ACC112 (cell line): ENCODE measurements around the gene GCDH.

Source experiments
- H2AFZ ChIP-seq: fragments of 200-600 bp; sonication (generic); one replicate; pipeline ENCODE4 v1.6.0; 2017; ENCODE audit warnings: antibody characterized with exemption, low read length; ENCODE audit not compliant: unreplicated experiment
- H3K27ac ChIP-seq: fragments of 200-600 bp; sonication (generic); 2 replicates; pipeline ENCODE4 v1.5.1; 2014; ENCODE audit warnings: low read depth, mild to moderate bottlenecking, antibody characterized with exemption, low read length, moderate library complexity
- H3K27me3 ChIP-seq: fragments of 200-600 bp; sonication (generic); 2 replicates; pipeline ENCODE4 v1.6.1; 2014; ENCODE audit warnings: mild to moderate bottlenecking, antibody characterized with exemption, low read length, moderate library complexity, mixed read lengths; ENCODE audit not compliant: insufficient read depth
- H3K36me3 ChIP-seq: fragments of 200-600 bp; sonication (generic); 2 replicates; pipeline ENCODE4 v1.6.1; 2016; ENCODE audit warnings: mild to moderate bottlenecking, antibody characterized with exemption, low read length, moderate library complexity, mixed read lengths; ENCODE audit not compliant: insufficient read depth
- H3K4me1 ChIP-seq: fragments of 200-600 bp; sonication (generic); one replicate; pipeline ENCODE4 v1.6.1; 2016; ENCODE audit warnings: low read length, mixed read lengths; ENCODE audit not compliant: insufficient read depth, unreplicated experiment, control insufficient read depth
- H3K4me3 ChIP-seq: fragments of 200-600 bp; sonication (generic); 2 replicates; pipeline ENCODE4 v1.5.1; 2014; ENCODE audit warnings: mild to moderate bottlenecking, low read depth, low read length
- H3K79me2 ChIP-seq: fragments of 200-600 bp; sonication (generic); one replicate; pipeline ENCODE4 v1.6.0; 2016; ENCODE audit warnings: low read length; ENCODE audit not compliant: control insufficient read depth, unreplicated experiment, insufficient read depth

The GCDH gene

DNA sequence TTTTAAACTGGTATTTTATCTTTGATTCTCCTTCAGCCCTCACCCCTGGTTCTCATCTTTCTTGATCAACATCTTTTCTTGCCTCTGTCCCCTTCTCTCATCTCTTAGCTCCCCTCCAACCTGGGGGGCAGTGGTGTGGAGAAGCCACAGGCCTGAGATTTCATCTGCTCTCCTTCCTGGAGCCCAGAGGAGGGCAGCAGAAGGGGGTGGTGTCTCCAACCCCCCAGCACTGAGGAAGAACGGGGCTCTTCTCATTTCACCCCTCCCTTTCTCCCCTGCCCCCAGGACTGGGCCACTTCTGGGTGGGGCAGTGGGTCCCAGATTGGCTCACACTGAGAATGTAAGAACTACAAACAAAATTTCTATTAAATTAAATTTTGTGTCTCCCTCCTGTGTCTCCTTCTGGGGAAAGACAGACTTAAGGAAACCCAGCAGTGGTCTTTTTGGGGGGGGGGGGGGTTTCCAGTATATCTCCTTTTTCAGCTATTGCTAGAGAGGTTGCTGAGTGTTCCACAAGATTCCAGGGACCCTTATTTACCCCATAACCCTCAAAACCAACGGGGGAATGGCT, 53.2 kb downstream of the GCDH start:
- Histone ChIP-seq H2AFZ (no peak overlapping the region), H3K4me3 (no peak overlapping the region), H3K36me3 (peaks cover 25% of the 10 kb centered on the region), H3K27me3 (no peaks in the 10 kb centered on the region), H3K79me2 (peaks cover 60% of the 10 kb centered on the region), H3K27ac (peak overlapping the region; percentile 96), H3K4me1 (peaks cover 32% of the 10 kb centered on the region)

DNA sequence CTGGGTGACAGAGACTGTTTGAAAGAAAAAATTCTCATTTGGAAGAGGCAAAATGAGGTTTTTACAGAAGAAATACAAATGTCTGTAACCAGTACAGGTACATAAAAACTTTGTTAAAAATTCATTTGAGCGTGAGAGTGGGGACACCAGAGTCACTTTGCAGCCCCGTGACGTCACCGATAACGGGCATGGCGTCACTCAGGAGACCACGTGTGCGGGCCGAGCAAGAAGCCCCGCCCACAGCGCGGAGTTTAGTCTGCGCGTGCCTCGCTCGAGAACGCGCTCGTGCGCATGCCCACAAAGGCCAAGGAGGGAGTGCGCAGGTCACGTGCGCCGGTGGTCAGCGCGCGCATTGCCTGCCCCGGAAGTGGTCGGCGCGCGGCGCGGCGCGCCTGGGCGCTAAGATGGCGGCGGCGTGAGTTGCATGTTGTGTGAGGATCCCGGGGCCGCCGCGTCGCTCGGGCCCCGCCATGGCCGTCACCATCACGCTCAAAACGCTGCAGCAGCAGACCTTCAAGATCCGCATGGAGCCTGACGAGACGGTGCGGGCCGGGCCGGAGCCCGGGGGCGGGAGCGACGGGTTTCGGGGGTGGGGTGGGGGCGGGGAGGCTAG, 54.6 kb downstream of the GCDH start, which contains the start of gene RAD23A:
RAD23A (plus strand) TSS at position 384 of the 613 bp plus-strand sequence; CDS start at position 471, 87 bp downstream.
- H2AFZ ChIP-seq, result no peak within 1 kb of the TSS
- H3K27me3 ChIP-seq, result no peaks in the 10 kb centered on the region
- peak within 1 kb of the TSS; percentile 96 for H3K27ac ChIP-seq
- peaks cover 16% of the 10 kb centered on the region for H3K36me3 ChIP-seq
- H3K4me3 ChIP-seq, result peak within 1 kb of the TSS; percentile 99
- peaks cover 50% of the 10 kb centered on the region for H3K79me2 ChIP-seq
- H3K4me1 ChIP-seq, result peaks cover 23% of the 10 kb centered on the region

GRCh38 chr19:12946092-12946721, 55.2 kb downstream of the GCDH start:
- Histone ChIP-seq H3K36me3 (peaks cover 10% of the 10 kb centered on the region; the same call in 1 of the 2 replicates), H3K79me2 (peaks cover 43% of the 10 kb centered on the region), H3K4me3 (peak overlapping the region; percentile 99), H3K27ac (peak overlapping the region; percentile 96), H2AFZ (no peak overlapping the region), H3K4me1 (peaks cover 18% of the 10 kb centered on the region), H3K27me3 (no peaks in the 10 kb centered on the region)

- H2AFZ ChIP-seq, result no peak overlapping the region
- no peaks in the 10 kb centered on the region for H3K27me3 ChIP-seq
- H3K4me3 ChIP-seq, result peak overlapping the region; percentile 99
- peaks cover 42% of the 10 kb centered on the region for H3K79me2 ChIP-seq
- peaks cover 22% of the 10 kb centered on the region for H3K4me1 ChIP-seq
- peaks cover 10% of the 10 kb centered on the region; the same call in 1 of the 2 replicates for H3K36me3 ChIP-seq
- peak overlapping the region; percentile 96 for H3K27ac ChIP-seq
Observed at GRCh38 chr19:12946731-12947496, 56.0 kb downstream of the GCDH start.

- peaks cover 10% of the 10 kb centered on the region; the same call in 1 of the 2 replicates for H3K36me3 ChIP-seq
- H3K27ac ChIP-seq, result peak overlapping the region; percentile 96; the same call in 1 of the 2 replicates
- H3K4me3 ChIP-seq, result peak overlapping the region; percentile 99; the same call in 1 of the 2 replicates
- H3K27me3 ChIP-seq, result no peaks in the 10 kb centered on the region
- peaks cover 27% of the 10 kb centered on the region for H3K4me1 ChIP-seq
- no peak overlapping the region for H2AFZ ChIP-seq
- peaks cover 39% of the 10 kb centered on the region for H3K79me2 ChIP-seq
Observed at GRCh38 chr19:12947702-12948611, 57.0 kb downstream of the GCDH start.

GRCh38 chr19:12948612-12949362, 57.8 kb downstream of the GCDH start:
- no peaks in the 10 kb centered on the region for H3K27me3 ChIP-seq
- H3K4me1 ChIP-seq, result peaks cover 31% of the 10 kb centered on the region
- H3K36me3 ChIP-seq, result peaks cover 4% of the 10 kb centered on the region; the same call in 1 of the 2 replicates
- no peak overlapping the region for H3K27ac ChIP-seq
- no peak overlapping the region for H3K4me3 ChIP-seq
- peaks cover 33% of the 10 kb centered on the region for H3K79me2 ChIP-seq
- no peak overlapping the region for H2AFZ ChIP-seq
